RWPE2 (cell line): ENCODE results near the gene PRDM16.

ENCODE experiments used
- ATAC-seq: fragments of 200-7000 bp; cut with Tn5 transposase; 3 replicates; pipeline ENCODE4 v1.9.1; 2021; ENCODE audit warnings: low read depth
- DNase-seq: peaks from one replicate; pipeline ENCODE4 v3.0.0-alpha.2; 2020; ENCODE audit warnings: low spot score
- H3K27ac ChIP-seq: fragments of 450-650 bp; 2 replicates; pipeline ENCODE4 v1.5.1; 2017; ENCODE audit warnings: mild to moderate bottlenecking; ENCODE audit not compliant: poor library complexity, severe bottlenecking
- H3K27me3 ChIP-seq: fragments of 250-450 bp; sonication (Bioruptor Pico); 2 replicates; pipeline ENCODE4 v1.5.1; 2021; ENCODE audit warnings: mild to moderate bottlenecking, moderate library complexity; ENCODE audit not compliant: insufficient read depth, poor library complexity, severe bottlenecking
- H3K36me3 ChIP-seq: fragments of 250-450 bp; sonication (Bioruptor Pico); 2 replicates; pipeline ENCODE4 v1.5.1; 2020; ENCODE audit warnings: low read depth, mild to moderate bottlenecking, moderate library complexity
- H3K4me1 ChIP-seq: fragments of 250-450 bp; sonication (Bioruptor Pico); 2 replicates; pipeline ENCODE4 v1.5.1; 2021; ENCODE audit warnings: mild to moderate bottlenecking, moderate library complexity; ENCODE audit not compliant: insufficient read depth, poor library complexity, severe bottlenecking
- H3K4me3 ChIP-seq: fragments of 250-450 bp; sonication (Bioruptor Pico); 2 replicates; pipeline ENCODE4 v1.5.1; 2021; ENCODE audit warnings: mild to moderate bottlenecking, moderate library complexity; ENCODE audit not compliant: severe bottlenecking
- H3K9me3 ChIP-seq: fragments of 250-450 bp; sonication (Bioruptor Pico); 2 replicates; pipeline ENCODE4 v1.5.1; 2021; ENCODE audit warnings: mild to moderate bottlenecking, moderate library complexity; ENCODE audit not compliant: severe bottlenecking
- TF ChIP-seq, protein P1 (sequence below): fragments of 450-650 bp; IDR thresholded peaks from one replicate; pipeline ENCODE4 v1.5.1; 2017; ENCODE audit warnings: mild to moderate bottlenecking, moderate library complexity; ENCODE audit not compliant: poor library complexity, severe bottlenecking

The PRDM16 gene

DNA sequence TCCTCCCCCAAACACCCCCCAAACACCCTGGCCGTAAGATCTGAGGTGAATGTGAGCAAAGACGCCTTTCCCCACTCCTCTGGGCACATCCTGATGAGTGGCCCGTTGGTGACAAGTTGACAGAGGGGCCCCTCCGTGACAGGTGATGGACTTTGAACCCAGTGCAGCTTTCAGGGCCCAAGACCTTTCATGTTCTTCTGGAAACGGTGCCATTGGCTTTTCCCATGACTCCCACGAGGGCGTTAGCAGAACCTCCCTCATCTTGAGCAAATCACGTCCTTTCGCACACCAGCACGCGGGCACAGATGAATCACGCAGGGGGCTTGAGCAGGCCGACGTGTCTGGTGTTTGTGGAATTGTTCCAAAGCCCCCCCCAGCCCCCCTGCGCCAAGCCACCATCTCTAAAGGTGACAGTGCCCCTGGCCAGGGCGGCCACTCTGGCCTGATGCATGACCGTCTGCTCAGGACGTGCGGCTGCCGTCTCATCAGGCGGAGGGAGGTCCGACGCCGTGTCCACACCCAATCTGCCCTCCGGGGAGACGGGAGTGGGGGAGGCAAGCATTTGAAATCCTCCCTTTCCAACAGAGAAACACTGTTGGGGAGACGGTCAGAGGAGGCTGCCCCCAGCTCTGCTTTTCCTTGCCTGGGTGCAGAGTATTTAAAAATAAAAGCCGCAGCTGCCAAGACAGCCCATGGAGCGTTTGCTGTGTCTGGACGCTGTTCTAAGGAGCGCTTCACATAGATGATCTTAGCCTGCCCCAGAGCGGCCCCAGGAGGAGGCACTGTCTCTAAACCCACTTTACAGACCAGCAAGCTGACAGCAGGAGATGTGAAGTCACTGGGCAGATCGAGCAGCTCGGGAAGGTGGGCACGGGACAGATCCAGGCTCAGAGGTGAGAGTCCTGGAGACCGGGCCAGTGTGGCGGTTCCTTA, 287.2 kb downstream of the PRDM16 start:
- Histone ChIP-seq H3K36me3 (no peaks in the 10 kb centered on the region), H3K27ac (no peak overlapping the region), H3K9me3 (no peaks in the 10 kb centered on the region), H3K27me3 (peaks cover 47% of the 10 kb centered on the region), H3K4me1 (no peaks in the 10 kb centered on the region), H3K4me3 (no peak overlapping the region)
- ATAC-seq (no peak), DNase-seq (no peak)
- TF ChIP-seq, protein P1, sequence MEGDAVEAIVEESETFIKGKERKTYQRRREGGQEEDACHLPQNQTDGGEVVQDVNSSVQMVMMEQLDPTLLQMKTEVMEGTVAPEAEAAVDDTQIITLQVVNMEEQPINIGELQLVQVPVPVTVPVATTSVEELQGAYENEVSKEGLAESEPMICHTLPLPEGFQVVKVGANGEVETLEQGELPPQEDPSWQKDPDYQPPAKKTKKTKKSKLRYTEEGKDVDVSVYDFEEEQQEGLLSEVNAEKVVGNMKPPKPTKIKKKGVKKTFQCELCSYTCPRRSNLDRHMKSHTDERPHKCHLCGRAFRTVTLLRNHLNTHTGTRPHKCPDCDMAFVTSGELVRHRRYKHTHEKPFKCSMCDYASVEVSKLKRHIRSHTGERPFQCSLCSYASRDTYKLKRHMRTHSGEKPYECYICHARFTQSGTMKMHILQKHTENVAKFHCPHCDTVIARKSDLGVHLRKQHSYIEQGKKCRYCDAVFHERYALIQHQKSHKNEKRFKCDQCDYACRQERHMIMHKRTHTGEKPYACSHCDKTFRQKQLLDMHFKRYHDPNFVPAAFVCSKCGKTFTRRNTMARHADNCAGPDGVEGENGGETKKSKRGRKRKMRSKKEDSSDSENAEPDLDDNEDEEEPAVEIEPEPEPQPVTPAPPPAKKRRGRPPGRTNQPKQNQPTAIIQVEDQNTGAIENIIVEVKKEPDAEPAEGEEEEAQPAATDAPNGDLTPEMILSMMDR, result no peak

DNA sequence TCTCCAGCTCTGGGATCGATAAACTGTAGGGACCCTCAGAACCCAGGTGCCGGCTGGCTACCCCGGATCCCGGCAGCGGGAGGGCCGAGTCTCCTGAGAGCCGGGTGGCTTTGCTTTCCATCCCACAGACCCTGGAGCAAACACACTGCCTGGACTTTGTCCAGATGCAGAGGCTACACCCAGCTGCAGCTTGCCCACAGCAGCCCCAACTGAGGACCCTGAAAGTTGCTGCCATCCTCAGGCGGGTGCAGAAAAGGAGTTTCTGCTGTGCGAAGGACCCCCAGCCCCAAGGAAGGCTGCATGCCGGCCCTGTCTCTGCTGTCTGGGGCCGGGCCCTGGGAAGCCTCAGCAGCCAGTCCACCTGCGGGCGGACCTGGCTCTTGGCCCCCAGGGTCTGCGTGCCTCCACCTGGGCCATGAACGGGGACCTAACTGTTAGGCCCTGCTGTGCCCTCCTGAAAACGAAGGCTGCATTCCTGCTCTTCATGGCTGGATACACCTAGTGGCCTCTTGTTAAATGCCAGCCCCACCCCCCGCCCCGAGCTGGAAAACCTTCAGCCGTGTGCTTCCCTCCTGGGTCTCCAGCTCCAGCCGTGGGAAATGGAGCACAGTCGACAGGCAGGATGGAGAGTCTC, 287.9 kb downstream of the PRDM16 start:
- no peaks in the 10 kb centered on the region for H3K4me1 ChIP-seq
- H3K36me3 ChIP-seq, result no peaks in the 10 kb centered on the region
- TF ChIP-seq, protein P1, result no peak
- DNase-seq (no peak), ATAC-seq (no peak)
- H3K27ac ChIP-seq, result no peak overlapping the region
- no peak overlapping the region for H3K4me3 ChIP-seq
- H3K9me3 ChIP-seq, result no peaks in the 10 kb centered on the region
- peaks cover 50% of the 10 kb centered on the region for H3K27me3 ChIP-seq

DNA sequence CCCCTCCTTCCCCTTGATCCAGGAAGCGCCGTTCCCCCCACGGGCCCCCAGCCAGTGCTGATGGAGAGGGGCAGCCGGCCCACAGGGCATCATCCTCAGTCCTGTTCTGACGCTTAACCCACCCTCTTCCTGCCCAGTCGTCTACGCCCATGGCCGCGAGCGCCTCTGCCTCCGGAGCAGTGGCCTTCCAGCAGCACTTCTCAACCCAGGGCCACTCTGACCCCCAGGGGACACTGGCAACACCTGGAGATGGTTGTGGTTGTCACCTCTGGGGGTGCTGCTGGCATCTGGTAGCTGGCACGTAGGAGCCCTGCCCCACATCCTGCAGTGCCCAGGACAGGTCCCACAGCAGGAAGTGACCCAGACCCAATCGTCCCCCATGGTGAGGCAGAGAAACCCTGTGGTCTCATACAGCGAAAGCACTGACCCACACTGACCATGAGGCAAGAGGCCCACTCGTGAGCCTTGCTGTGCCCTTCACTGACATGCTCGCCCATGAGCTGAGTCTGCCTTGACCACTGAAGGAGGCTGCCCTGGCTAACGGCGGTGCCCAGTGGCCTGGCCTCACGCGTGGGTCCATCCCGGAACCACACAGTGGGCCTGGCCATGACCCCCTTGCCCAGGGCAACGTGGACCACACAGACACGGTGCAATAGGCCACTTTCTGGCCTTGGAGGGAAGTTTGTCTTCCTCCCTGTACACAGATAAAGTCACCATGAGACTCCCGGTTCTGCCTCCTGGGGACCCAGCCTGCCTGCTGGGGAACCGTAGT, 288.7 kb downstream of the PRDM16 start:
- Histone ChIP-seq H3K9me3 (no peaks in the 10 kb centered on the region), H3K27me3 (peaks cover 53% of the 10 kb centered on the region), H3K36me3 (no peaks in the 10 kb centered on the region), H3K4me3 (no peak overlapping the region), H3K27ac (no peak overlapping the region), H3K4me1 (no peaks in the 10 kb centered on the region)
- TF ChIP-seq, protein P1, result no peak
- ATAC-seq (no peak), DNase-seq (no peak)

DNA sequence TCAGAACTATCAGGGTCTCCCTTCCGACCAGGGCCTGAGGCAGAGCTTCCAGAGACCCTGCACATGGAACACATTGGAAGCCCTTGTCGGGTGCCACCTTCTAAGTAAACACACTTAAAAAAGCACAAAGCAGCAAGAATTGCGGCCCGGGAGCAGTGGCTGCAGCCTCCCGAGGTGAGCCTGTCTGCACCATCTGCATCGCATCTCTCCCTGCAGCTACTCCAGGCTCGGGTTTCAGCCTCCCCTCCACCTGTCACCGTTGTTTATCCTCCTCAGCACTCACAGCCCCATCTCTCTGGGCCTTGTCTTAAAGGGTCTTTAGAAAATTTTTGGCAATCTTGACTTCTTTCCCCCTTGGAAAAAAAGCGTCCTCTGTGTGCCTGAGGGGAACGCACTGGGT, 290.3 kb downstream of the PRDM16 start:
- DNase-seq (no peak), ATAC-seq (no peak)
- no peaks in the 10 kb centered on the region for H3K36me3 ChIP-seq
- TF ChIP-seq, protein P1, result no peak
- H3K9me3 ChIP-seq, result no peaks in the 10 kb centered on the region
- peaks cover 61% of the 10 kb centered on the region for H3K27me3 ChIP-seq
- no peaks in the 10 kb centered on the region for H3K4me1 ChIP-seq
- H3K27ac ChIP-seq, result no peak overlapping the region
- no peak overlapping the region for H3K4me3 ChIP-seq
